ENCODE results near the gene UGT2A3. TPM values are rescaled to one million over a fixed set of nuclear protein-coding genes. Genes with fewer than 3 reads are reported as not detected.

The UGT2A3 gene
- not detected in 2 replicates for total RNA-seq (2021; fragmentation: NEBNext Ultra II Directional; extraction: Animal tissue kit (Norgen Biotek cat#: 25700))
- polyA plus RNA-seq (2011; rRNA removed): not detected in 2 replicates
- polyA plus RNA-seq (2011; cell fraction: cytosol; rRNA removed): not detected
- not detected for polyA plus RNA-seq (2011; cell fraction: nucleus; rRNA removed)
- not detected in 4 replicates for polyA plus RNA-seq (2012, experiment 1 of 2)
- polyA plus RNA-seq (2012, experiment 2 of 2): not detected
- polyA plus RNA-seq (2013, experiment 1 of 2): not detected
- not detected for polyA plus RNA-seq (2013, experiment 2 of 2)
- not detected in 2 replicates for polyA minus RNA-seq (2011; rRNA and poly(A)+ RNA removed)
- polyA minus RNA-seq (2011; cell fraction: cytosol; rRNA and poly(A)+ RNA removed): not detected
- polyA minus RNA-seq (2011; cell fraction: nucleus; rRNA and poly(A)+ RNA removed): not detected
- long read RNA-seq, experiment 1: 0 reads
- long read RNA-seq, experiment 2: 0 reads

- Histone ChIP-seq H4K91ac (replicated peaks; ENCODE audit: insufficient read length, low read length) (no peak within 1 kb of the TSS), H4K8ac (ENCODE audit: extremely low read depth, insufficient read depth, low read length) (no peak within 1 kb of the TSS), H3K79me2 (ENCODE audit: control insufficient read depth in 1 of 2, insufficient read depth in 2 of 2, low read length in 2 of 2) (no peaks in the 10 kb centered on the region), H2AFZ (ENCODE audit: low read length) (peak within 1 kb of the TSS; percentile 40; the same call in 1 of the 2 replicates), H2BK120ac (replicated peaks; ENCODE audit: low read depth, low read length) (no peak within 1 kb of the TSS), H2BK20ac (ENCODE audit: low read length) (no peak within 1 kb of the TSS), H3K56ac (replicated peaks; ENCODE audit: insufficient read length, low read depth, low read length) (no peak within 1 kb of the TSS), H3K9ac (replicated peaks in 1 of 4; ENCODE audit: extremely low read depth in 1 of 4, low read depth in 3 of 4, low read length in 3 of 4) (no peak within 1 kb of the TSS), H4K5ac (ENCODE audit: insufficient read length, low read depth, low read length) (no peak within 1 kb of the TSS), H3K9me3 (ENCODE audit: insufficient read depth in 2 of 2, low read depth in 1 of 2, low read length in 1 of 2) (no peaks in the 10 kb centered on the region), H3K27me3 (replicated peaks in 1 of 4; ENCODE audit: control insufficient read depth in 3 of 4, extremely low read depth in 1 of 4, insufficient read depth in 3 of 4, low read length in 3 of 4) (no peaks in the 10 kb centered on the region), H3K23ac (ENCODE audit: insufficient read length) (no peak within 1 kb of the TSS), H3K4me2 (ENCODE audit: insufficient read depth in 1 of 2, low read depth in 2 of 2, low read length in 2 of 2) (no peak within 1 kb of the TSS), H3K18ac (ENCODE audit: extremely low read depth, low read length) (no peak within 1 kb of the TSS), H3K4me1 (replicated peaks in 1 of 4; ENCODE audit: control insufficient read depth in 3 of 4, insufficient read depth in 4 of 4, low read length in 3 of 4) (no peaks in the 10 kb centered on the region), H3K79me1 (ENCODE audit: low read depth, low read length) (no peaks in the 10 kb centered on the region), H2BK12ac (ENCODE audit: low read depth, low read length) (no peak within 1 kb of the TSS), H4K20me1 (replicated peaks in 1 of 2; ENCODE audit: control insufficient read depth in 1 of 2, insufficient read depth in 2 of 2, low read length in 2 of 2) (no peaks in the 10 kb centered on the region), H2BK5ac (ENCODE audit: low read depth, low read length) (no peak within 1 kb of the TSS), H3K4me3 (ENCODE audit: extremely low read depth in 1 of 4, insufficient read depth in 2 of 4, low read depth in 3 of 4, low read length in 4 of 4) (no peak within 1 kb of the TSS), H3K36me3 (ENCODE audit: control insufficient read depth in 2 of 4, insufficient read depth in 4 of 4, low read length in 3 of 4) (no peaks in the 10 kb centered on the region), H2AK5ac (ENCODE audit: low read depth, low read length) (no peak within 1 kb of the TSS), H3K23me2 (ENCODE audit: low read depth, low read length) (no peaks in the 10 kb centered on the region), H3K14ac (ENCODE audit: insufficient read length) (no peak within 1 kb of the TSS), H3K27ac (ENCODE audit: low read depth, low read length) (no peak within 1 kb of the TSS), H2BK15ac (ENCODE audit: low read length) (no peak within 1 kb of the TSS), H3K4ac (replicated peaks; ENCODE audit: insufficient read length, low read depth, low read length) (no peak within 1 kb of the TSS)
- ChIA-PET POLR2A (ENCODE audit: partially characterized antibody) (interaction anchor here (1.1 kb wide), 1 partner anchor 45 kb away, joined by 3 read pairs; no protein-coding TSS in a partner anchor), CTCF (ENCODE audit: partially characterized antibody) (interaction anchor here (0.9 to 1.4 kb wide), 2 partner anchors 73 to 664 kb away, joined by 3 read pairs; no protein-coding TSS in a partner anchor)
- WGBS, 2 experiments (ENCODE audit: extremely low coverage in 1 of 2, insufficient coverage in 1 of 2, insufficient read length in 1 of 2, insufficient replicate concordance in 2 of 2, low coverage in 1 of 2, low lambda C conversion rate in 2 of 2, missing lambda C conversion rate in 1 of 2): 65% methylated on average over 5 of the region's 5 CpGs; no CpG with 5 or more reads in 1 of the 2 experiments
- DNase-seq (ENCODE audit: low read depth in 1 of 2, low spot score in 2 of 2) (no peak), FAIRE-seq (peak; percentile 24)
- TF ChIP-seq SIRT6 (IDR thresholded peaks at IDR 0.05; ENCODE audit: low read length): no peak
- TF ChIP-seq BACH1 (IDR thresholded peaks at IDR 0.05; ENCODE audit: low read length): no peak
- TF ChIP-seq HDAC6 (IDR thresholded peaks at IDR 0.05; ENCODE audit: low read depth, low read length): no peak
- no peak for TF ChIP-seq CBX8 (IDR thresholded peaks at IDR 0.05; ENCODE audit: borderline replicate concordance, low read depth, low read length)
- TF ChIP-seq RNF2 (IDR thresholded peaks at IDR 0.05; ENCODE audit: borderline replicate concordance, low read depth, low read length, missing control alignments, poor library complexity, severe bottlenecking): no peak
- no peak for TF ChIP-seq MAFK (IDR thresholded peaks at IDR 0.05; ENCODE audit: low read depth, low read length)
- no peak for TF ChIP-seq EGR1 (IDR thresholded peaks at IDR 0.05; ENCODE audit: borderline replicate concordance, low read depth, low read length)
- no peak; a peak in 1 of 4 replicates for TF ChIP-seq RAD21 (IDR thresholded peaks at IDR 0.05 in 1 of 2, conservative IDR thresholded peaks at IDR 0.05 in 1 of 2; ENCODE audit: low read depth in 2 of 2, low read length in 2 of 2)
- TF ChIP-seq BCL11A (IDR thresholded peaks at IDR 0.05; ENCODE audit: low read depth in 2 of 2, low read length in 2 of 2): no peak
- no peak for TF ChIP-seq JUN (IDR thresholded peaks at IDR 0.05; ENCODE audit: low read depth, low read length)
- TF ChIP-seq TCF12 (IDR thresholded peaks at IDR 0.05; ENCODE audit: low read depth, low read length): no peak
These were observed at the start of gene UGT2A3 for GRCh38 chr4:68951078-68951805. UGT2A3 (minus strand) TSS chr4:68951804; CDS start chr4:68951760, 44 bp downstream.
